OCI-LY7 (cell line): Measurements from ENCODE around the gene DNAH17. TPM values are rescaled to one million over a fixed set of nuclear protein-coding genes. Genes with fewer than 3 reads are reported as not detected.

Source experiments
- BruUV-seq: library from RNA; stranded (reverse); fragments of 400-500 nt; replicated peaks from 2 replicates; lab custom pipeline; 2021; lab: Mats Ljungman, UMichigan
- CTCF ChIA-PET: fragments of 300-600 bp; sonication (Branson Sonifier 250); formaldehyde crosslinking; loops from one replicate; lab custom pipeline; 2022; ENCODE audit warnings: antibody characterized with exemption; ENCODE audit not compliant: unreplicated experiment; lab: Charles Lee
- POLR2A ChIA-PET: fragments of 300-600 bp; sonication (Branson Sonifier 250); formaldehyde crosslinking; loops from one replicate; lab custom pipeline; 2022; ENCODE audit warnings: antibody characterized with exemption; lab: Charles Lee
- DNase-seq: peaks from one replicate; pipeline ENCODE4 v3.0.0-alpha.2; 2015; ENCODE audit warnings: low spot score
- H2AFZ ChIP-seq: fragments of 200-600 bp; sonication (generic), shearing (Covaris generic); 2 replicates; pipeline ENCODE4 v1.6.1; 2014; ENCODE audit warnings: mild to moderate bottlenecking, antibody characterized with exemption, low read length, moderate library complexity
- H3K27ac ChIP-seq: fragments of 200-600 bp; sonication (generic); 2 replicates; pipeline ENCODE4 v1.5.1; 2014; ENCODE audit warnings: mixed run types, low read depth, mild to moderate bottlenecking, moderate library complexity, low read length, inconsistent platforms; ENCODE audit not compliant: poor library complexity, severe bottlenecking
- H3K36me3 ChIP-seq: fragments of 200-600 bp; sonication (generic); 2 replicates; pipeline ENCODE4 v1.6.1; 2014; ENCODE audit warnings: mild to moderate bottlenecking, antibody characterized with exemption, low read length, moderate library complexity, mixed read lengths; ENCODE audit not compliant: insufficient read depth
- H3K4me1 ChIP-seq: fragments of 200-600 bp; sonication (generic); 2 replicates; pipeline ENCODE4 v1.5.1; 2014; ENCODE audit warnings: mild to moderate bottlenecking, low read length; ENCODE audit not compliant: insufficient read depth, poor library complexity, severe bottlenecking
- H3K4me2 ChIP-seq: fragments of 200-600 bp; sonication (generic); 2 replicates; pipeline ENCODE4 v1.6.1; 2014; ENCODE audit warnings: mild to moderate bottlenecking, low read length
- H3K4me3 ChIP-seq: fragments of 200-600 bp; sonication (generic); 2 replicates; pipeline ENCODE4 v1.5.1; 2014; ENCODE audit warnings: mild to moderate bottlenecking, low read depth, low read length; ENCODE audit not compliant: poor library complexity, severe bottlenecking
- H3K79me2 ChIP-seq: fragments of 200-600 bp; sonication (generic); 2 replicates; pipeline ENCODE4 v1.6.1; 2016; ENCODE audit warnings: low read depth, mild to moderate bottlenecking, low read length, moderate library complexity, mixed read lengths; ENCODE audit not compliant: insufficient read depth
- H3K9me2 ChIP-seq: fragments of 200-600 bp; sonication (generic); 2 replicates; pipeline ENCODE4 v1.6.1; 2016; ENCODE audit warnings: mild to moderate bottlenecking, low read length, mixed read lengths; ENCODE audit not compliant: insufficient read depth
- H3K9me3 ChIP-seq: fragments of 200-600 bp; sonication (generic); 2 replicates; pipeline ENCODE4 v1.6.1; 2014; ENCODE audit warnings: mild to moderate bottlenecking, mixed run types, low read length, mixed read lengths
- H4K20me1 ChIP-seq: fragments of 200-600 bp; sonication (generic); 2 replicates; pipeline ENCODE4 v1.6.1; 2014; ENCODE audit warnings: mild to moderate bottlenecking, antibody characterized with exemption, low read length, moderate library complexity, mixed read lengths; ENCODE audit not compliant: insufficient read depth
- CTCF ChIP-seq: fragments of 200-600 bp; sonication (generic); conservative IDR thresholded peaks from 2 replicates; pipeline ENCODE4 v1.5.1; 2014; ENCODE audit warnings: mild to moderate bottlenecking, antibody characterized with exemption, low read length, moderate library complexity, mixed read lengths
- EZH2phosphoT487 ChIP-seq: fragments of 200-600 bp; sonication (generic); IDR thresholded peaks from 2 replicates; pipeline ENCODE4 v1.6.1; 2018; ENCODE audit warnings: low read depth, borderline replicate concordance, mild to moderate bottlenecking, mixed run types, antibody characterized with exemption, low read length, moderate library complexity, mixed read lengths
- intact Hi-C: fragments of 100-400 bp; cut with micrococcal nuclease; formaldehyde crosslinking; loops from one replicate; pipeline ENCODE4 v1.10.0; 2022; ENCODE audit not compliant: unreplicated experiment
- total RNA-seq, 2 experiments: library from RNA; depleted of rRNA in 1 of 2; stranded (reverse); fragments of >200 nt in 1 of 2; shearing (Covaris generic) in 1 of 2; gene quantifications; 2 replicates each; pipeline ENCODE4 v1.2.3, GENCODE V29; 2014 to 2022

The DNAH17 gene
- total RNA-seq, 2 experiments from 2014 or later, result 0.89 to 1.1 TPM

DNA sequence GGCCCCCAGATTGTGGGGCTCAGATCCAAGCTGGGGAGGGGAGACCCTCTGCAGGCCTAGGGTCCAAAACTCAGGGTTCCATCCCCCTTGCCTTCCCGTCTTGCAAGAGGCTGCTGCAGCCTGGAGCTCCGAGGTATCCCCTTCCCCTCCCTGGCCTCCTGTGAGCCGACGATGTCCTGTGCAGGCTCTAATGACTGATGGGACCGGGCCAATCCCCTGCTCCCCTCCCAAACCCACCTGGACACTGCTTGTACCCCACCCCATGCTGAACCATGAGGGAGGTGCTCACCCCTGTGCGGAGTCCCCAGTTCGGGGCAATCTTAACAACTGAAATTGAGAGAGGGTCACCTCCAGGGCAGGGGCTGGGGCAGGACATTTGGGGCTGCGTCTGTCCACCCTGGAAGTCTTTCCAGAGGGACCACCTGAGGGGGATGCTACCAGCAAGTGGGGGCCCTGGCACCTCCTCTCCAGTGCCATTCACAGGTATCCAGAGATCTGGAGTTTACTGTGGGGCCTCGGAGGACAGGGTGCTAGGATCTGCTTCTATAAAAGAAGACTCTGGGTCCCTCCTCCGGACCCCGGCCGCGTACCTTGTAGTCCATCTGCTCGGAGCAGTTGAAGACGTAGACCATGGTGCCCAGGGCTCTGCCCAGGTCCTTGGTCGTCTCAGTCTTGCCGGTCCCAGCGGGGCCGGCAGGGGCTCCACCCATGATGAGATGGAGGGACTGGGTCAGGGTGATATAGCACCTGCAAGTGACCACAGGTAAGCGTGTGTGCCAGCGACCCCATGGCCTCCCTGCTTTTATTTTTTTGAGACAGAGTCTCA is 77.3 kb downstream of the DNAH17 start:
- no peak overlapping the region for H2AFZ ChIP-seq
- BruUV-seq, result no TSS peak
- ChIA-PET POLR2A (interaction anchor here (1.2 kb wide), 1 partner anchor 112 kb away, joined by 3 read pairs; no protein-coding TSS in a partner anchor), CTCF (no interaction called here)
- H3K9me3 ChIP-seq, result no peaks in the 10 kb centered on the region
- TF ChIP-seq EZH2phosphoT487 (no peak), CTCF (no peak)
- H4K20me1 ChIP-seq, result no peaks in the 10 kb centered on the region
- DNase-seq, result no peak
- H3K4me2 ChIP-seq, result no peak overlapping the region
- no peak overlapping the region for H3K27ac ChIP-seq
- H3K36me3 ChIP-seq, result no peaks in the 10 kb centered on the region
- no peaks in the 10 kb centered on the region for H3K79me2 ChIP-seq
- no peak overlapping the region for H3K4me3 ChIP-seq
- H3K4me1 ChIP-seq, result no peaks in the 10 kb centered on the region
- H3K9me2 ChIP-seq, result no peaks in the 10 kb centered on the region
- intact Hi-C loops, result loop anchor here (5.0 kb wide), 3 partner anchors 72 to 342 kb away; partner anchors contain the start of gene USP36

DNA sequence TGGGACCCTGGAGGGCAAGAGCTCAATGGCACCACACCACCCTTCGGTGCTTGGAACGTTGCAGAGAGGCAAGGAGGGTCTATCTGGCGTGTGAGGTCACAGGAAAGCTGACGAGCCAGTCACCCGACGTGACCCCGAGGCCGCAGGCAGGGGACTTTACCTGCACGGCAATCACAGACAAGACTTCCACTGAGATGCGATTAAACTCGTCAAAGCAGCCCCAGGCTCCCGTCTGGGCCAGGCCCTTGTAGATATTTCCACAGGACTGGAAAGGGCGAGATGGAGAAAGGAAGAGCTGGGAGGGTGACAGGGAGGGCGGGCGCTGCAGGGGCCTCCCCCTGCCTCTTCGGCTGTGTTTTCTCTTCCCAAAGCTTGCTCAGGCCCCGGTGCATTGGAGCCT is 78.3 kb downstream of the DNAH17 start:
- no peaks in the 10 kb centered on the region for H3K36me3 ChIP-seq
- CTCF ChIA-PET, result no interaction called here

More for the DNA sequence above, 78.3 kb downstream of the DNAH17 start:
- no peaks in the 10 kb centered on the region for H3K9me2 ChIP-seq
- H4K20me1 ChIP-seq, result no peaks in the 10 kb centered on the region
- no peak overlapping the region for H3K4me3 ChIP-seq
- POLR2A ChIA-PET, result interaction anchor here (1.2 kb wide), 1 partner anchor 113 kb away, joined by 3 read pairs; no protein-coding TSS in a partner anchor
- no peaks in the 10 kb centered on the region for H3K79me2 ChIP-seq
- no peak overlapping the region for H3K27ac ChIP-seq
- TF ChIP-seq CTCF, result no peak
- no peak for TF ChIP-seq EZH2phosphoT487
- H3K4me1 ChIP-seq, result no peaks in the 10 kb centered on the region
- no peaks in the 10 kb centered on the region for H3K9me3 ChIP-seq
- no TSS peak for BruUV-seq
- intact Hi-C loops, result loop anchor here (5.0 kb wide), 3 partner anchors 73 to 343 kb away; partner anchors contain the start of gene USP36
- no peak for DNase-seq
- H3K4me2 ChIP-seq, result no peak overlapping the region
- H2AFZ ChIP-seq, result no peak overlapping the region
